HG03045 (cell line): ENCODE results near the gene FAM168B.

Source experiments
- ATAC-seq: cut with Tn5 transposase; IDR thresholded peaks from one replicate; pipeline ENCODE4 v1.9.1; 2021; ENCODE audit warnings: mild to moderate bottlenecking, moderate library complexity; ENCODE audit not compliant: unreplicated experiment

Gene FAM168B

GRCh38 chr2:131040661-131041401 is 52.4 kb downstream of the FAM168B start:
- ATAC-seq: no peak

DNA sequence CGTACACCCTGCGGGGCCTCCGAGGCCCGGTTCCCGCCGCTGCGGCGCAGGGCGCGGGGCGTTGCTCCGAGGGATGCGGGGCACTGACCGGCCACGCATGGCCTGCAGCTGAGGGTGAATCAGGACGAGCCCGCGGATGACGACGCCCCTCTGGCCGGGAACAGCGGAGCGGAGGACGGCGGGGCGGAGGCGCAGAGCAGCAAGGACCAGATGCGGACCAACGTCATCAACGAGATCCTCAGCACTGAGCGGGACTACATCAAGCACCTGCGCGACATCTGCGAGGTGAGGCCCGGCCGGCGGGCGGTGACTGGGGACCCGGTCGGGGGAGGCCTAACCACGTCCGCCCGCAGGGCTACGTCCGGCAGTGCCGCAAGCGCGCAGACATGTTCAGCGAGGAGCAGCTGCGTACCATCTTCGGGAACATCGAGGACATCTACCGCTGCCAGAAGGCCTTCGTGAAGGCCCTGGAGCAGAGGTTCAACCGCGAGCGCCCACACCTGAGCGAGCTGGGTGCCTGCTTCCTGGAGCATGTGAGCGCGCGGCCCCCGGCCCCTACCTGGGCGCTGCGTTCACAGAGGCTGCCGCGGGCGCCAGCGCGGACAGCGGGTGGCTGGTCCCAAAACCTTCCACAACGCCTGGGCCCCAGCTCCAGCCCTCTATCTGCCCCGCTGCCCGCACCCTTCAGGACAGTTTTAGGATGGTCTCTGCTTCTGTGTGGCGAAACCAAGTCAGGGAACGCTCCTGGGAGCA is 53.2 kb downstream of the FAM168B start:
- no peak for ATAC-seq

GRCh38 chr2:131039535-131039907 is 53.7 kb downstream of the FAM168B start:
- ATAC-seq: no peak

DNA sequence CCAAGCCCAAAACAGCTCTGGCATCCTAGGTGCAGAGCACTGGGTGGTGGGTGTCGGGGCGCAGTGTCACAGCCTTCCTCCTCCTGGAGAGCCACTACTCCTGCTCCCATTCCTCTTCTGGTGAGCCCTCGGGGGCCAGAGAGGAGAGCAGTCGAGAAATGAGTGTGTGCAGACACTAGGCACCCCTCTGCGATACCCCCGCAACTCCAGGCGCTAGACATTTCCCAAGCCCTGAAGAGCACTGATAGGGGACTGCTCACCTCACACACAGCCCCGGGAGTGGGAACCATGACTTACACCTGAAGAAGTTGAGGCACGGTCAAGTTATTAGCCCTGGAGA is 54.2 kb downstream of the FAM168B start:
- ATAC-seq: no peak

GRCh38 chr2:131038258-131039100 is 54.8 kb downstream of the FAM168B start:
- no peak for ATAC-seq

- ATAC-seq: no peak
These were observed 55.6 kb downstream of the FAM168B start for GRCh38 chr2:131037398-131038257.

GRCh38 chr2:131036696-131037397 is 56.4 kb downstream of the FAM168B start:
- ATAC-seq: no peak

DNA sequence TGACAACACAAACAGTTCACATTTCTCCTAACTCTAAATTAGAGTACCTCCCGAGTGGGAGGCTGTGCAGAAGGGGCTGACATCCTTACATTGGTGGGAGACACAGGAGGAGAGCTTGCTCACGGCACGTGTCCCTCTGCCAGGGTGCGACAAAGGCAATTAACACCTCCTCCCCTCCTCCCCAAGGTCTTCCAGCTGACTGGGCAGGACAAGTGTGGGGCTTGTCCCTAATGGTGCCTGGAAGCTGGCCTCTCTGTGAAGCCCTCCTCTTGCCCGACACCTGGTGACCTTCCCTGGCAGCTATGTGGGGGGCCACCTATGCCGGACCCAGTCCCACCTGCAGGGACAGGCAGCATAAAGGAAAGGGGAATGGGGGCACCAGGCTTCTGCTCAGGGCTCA is 57.0 kb downstream of the FAM168B start:
- no peak for ATAC-seq

GRCh38 chr2:131035826-131036231 is 57.4 kb downstream of the FAM168B start:
- no peak for ATAC-seq

- no peak for ATAC-seq
These were observed 58.0 kb downstream of the FAM168B start for GRCh38 chr2:131035112-131035825.

DNA sequence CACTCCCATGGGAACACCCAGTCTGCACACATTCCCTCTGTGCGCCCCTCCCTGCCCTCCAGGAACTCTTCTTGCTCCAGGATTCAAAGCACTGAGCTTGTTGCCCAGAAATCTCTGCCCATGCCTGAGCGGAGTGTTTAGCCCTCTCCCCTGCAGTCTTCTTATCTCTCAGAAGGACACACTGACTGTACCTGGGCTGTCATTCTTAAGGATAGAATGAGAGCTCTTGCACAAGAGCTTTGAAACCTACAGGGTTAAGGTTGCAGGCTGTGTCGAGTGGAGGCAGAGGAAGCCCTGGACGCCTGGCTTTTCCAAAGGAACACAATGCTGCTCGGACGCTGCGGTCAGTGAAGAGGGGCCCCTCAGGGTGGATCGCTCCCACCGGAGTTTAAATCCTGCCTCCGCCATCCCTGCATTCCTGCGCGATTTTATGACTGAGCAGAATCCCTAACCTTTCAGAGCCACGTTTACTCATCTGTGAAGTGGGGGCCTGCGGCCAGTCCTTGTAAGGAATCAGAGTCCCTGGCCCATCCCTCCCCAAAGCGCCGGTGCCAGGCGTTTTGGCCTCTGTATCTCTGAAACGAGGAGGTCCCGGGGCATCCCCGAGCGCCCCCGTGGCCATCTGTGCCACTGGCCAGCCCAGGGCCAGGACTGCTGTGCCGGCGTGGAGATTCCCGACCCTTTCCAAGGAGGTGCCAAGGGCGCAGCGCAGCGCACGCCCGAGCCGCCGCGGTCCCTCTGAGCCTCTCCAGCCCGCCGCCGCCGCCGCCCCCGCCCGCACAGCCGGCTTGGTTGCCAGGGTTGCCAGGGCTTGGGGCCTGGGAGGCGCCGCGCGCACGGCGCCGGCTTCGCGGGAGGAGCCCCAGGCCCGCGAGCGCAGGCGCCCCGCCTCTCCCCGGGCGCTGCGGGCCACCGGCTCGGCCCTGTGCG is 58.9 kb downstream of the FAM168B start:
- no peak for ATAC-seq

DNA sequence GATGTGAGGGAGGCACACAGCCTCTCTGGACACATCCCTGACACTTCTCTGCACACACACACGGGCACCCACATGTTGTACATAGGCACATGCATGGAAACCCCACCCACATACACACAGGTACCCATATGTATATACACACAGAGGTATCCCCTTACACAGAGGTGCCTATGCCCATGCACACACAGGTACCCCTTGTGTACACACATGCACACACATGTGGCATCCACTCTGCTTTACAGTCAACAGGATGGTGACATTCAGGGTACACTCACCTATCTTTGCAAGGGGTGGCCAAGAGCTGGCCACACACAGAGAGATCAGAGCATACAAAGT is 59.5 kb downstream of the FAM168B start:
- no peak for ATAC-seq

GRCh38 chr2:131032393-131032836 is 60.8 kb downstream of the FAM168B start:
- ATAC-seq: no peak

GRCh38 chr2:131031875-131032274 is 61.4 kb downstream of the FAM168B start:
- ATAC-seq: no peak

DNA sequence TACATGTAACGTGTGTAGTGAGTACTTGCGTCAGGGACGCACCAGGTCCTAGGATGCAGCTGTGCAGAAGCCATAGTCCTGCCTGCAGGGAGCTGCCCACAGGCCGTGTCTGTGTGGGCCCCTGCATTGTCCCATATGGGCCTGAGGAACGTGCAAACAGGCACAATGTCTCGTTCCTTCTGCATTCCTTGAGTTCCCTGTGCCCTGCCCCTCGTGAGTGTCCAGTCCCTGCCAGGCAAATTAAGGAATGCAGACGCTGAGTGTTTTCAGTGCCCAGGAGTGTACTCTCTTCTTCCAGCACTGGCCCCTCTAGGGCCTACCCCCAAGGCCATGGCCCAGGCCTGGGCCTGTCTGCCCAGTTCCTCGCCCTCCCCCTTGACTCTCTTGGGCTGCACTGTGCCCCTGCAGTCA is 61.8 kb downstream of the FAM168B start:
- no peak for ATAC-seq

- no peak for ATAC-seq
These were observed 62.7 kb downstream of the FAM168B start for GRCh38 chr2:131030478-131030971.

DNA sequence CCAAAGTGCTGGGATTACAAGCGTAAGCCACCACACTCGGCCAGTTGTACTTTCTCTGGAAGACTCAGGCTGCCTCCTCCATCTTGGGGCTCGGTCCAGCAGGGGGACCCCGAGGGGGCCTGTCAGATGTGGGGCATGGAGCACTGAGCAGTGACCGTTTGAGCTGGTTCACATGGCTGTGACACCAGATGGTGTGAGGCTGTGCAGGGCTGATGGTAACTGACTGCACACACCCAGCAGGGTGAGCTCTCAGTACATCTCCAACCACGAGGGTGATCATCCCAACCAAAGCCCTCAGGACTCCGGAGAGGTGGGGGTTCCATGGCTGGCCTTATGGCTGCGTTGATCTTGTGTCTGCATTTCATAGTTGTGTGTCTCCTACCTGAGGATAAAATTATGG is 63.4 kb downstream of the FAM168B start:
- ATAC-seq: no peak
